MCF 10A (cell line): Measurements from ENCODE around the gene SRSF4. TPM values are rescaled to one million over a fixed set of nuclear protein-coding genes. Genes with fewer than 3 reads are reported as not detected.
A peak's percentile ranks its signal among the peaks of the same experiment; 100 is the strongest.
"Not testable (repeated sequence)": the region's sequence is repeated elsewhere in the genome, so short reads cannot be mapped to it uniquely, and the experiment has no call there.

Experiments
- BruUV-seq: library from RNA; stranded (reverse); fragments of 400-500 nt; replicated peaks from 2 replicates; lab custom pipeline; 2021; lab: Mats Ljungman, UMichigan
- CTCF ChIA-PET: fragments of 300-600 bp; sonication (Branson Sonifier 250); formaldehyde crosslinking; extraction: SDS; loops from one replicate; lab custom pipeline; 2021; ENCODE audit warnings: antibody characterized with exemption, inconsistent platforms; lab: Yijun Ruan, JAX
- POLR2A ChIA-PET: fragments of 300-600, 350-650 bp; sonication (Branson Sonifier 250); formaldehyde crosslinking; extraction: SDS; loops from one replicate; lab custom pipeline; 2020; ENCODE audit warnings: antibody characterized with exemption, inconsistent platforms; lab: Yijun Ruan, JAX
- DNase-seq: peaks from one replicate; pipeline ENCODE4 v3.0.0-alpha.2; 2018; ENCODE audit not compliant: unreplicated experiment
- H3K27ac Mint-ChIP-seq: one replicate; pipeline ENCODE4 v1.8.0; 2022; ENCODE audit warnings: mild to moderate bottlenecking, low read depth, mixed read lengths; ENCODE audit not compliant: unreplicated experiment
- H3K27me3 Mint-ChIP-seq: one replicate; pipeline ENCODE4 v1.8.0; 2022; ENCODE audit warnings: mixed read lengths; ENCODE audit not compliant: insufficient read depth, unreplicated experiment
- H3K36me3 Mint-ChIP-seq: one replicate; pipeline ENCODE4 v1.8.0; 2022; ENCODE audit warnings: mild to moderate bottlenecking, moderate library complexity, mixed read lengths; ENCODE audit not compliant: insufficient read depth, unreplicated experiment
- H3K4me1 Mint-ChIP-seq: one replicate; pipeline ENCODE4 v1.8.0; 2022; ENCODE audit warnings: mixed read lengths; ENCODE audit not compliant: insufficient read depth, unreplicated experiment
- H3K4me3 Mint-ChIP-seq: one replicate; pipeline ENCODE4 v1.8.0; 2022; ENCODE audit warnings: mild to moderate bottlenecking, moderate library complexity, mixed read lengths; ENCODE audit not compliant: unreplicated experiment
- H3K9me3 Mint-ChIP-seq: one replicate; pipeline ENCODE4 v1.8.0; 2022; ENCODE audit warnings: mixed read lengths; ENCODE audit not compliant: unreplicated experiment
- CTCF ChIP-seq: fragments of 200-600 bp; IDR thresholded peaks from one replicate; pipeline ENCODE4 v1.8.0; 2022; ENCODE audit warnings: antibody characterized with exemption, mild to moderate bottlenecking; ENCODE audit not compliant: unreplicated experiment
- intact Hi-C: fragments of 100-400 bp; cut with micrococcal nuclease; formaldehyde crosslinking; loops from 2 replicates; pipeline ENCODE4 v1.14.1; 2022
- total RNA-seq: library from RNA; stranded (reverse); gene quantifications from 2 replicates; pipeline ENCODE4 v1.2.3, GENCODE V29; 2022

Gene SRSF4
- total RNA-seq, 1 experiment from 2014 or later: 95.8 TPM

DNA sequence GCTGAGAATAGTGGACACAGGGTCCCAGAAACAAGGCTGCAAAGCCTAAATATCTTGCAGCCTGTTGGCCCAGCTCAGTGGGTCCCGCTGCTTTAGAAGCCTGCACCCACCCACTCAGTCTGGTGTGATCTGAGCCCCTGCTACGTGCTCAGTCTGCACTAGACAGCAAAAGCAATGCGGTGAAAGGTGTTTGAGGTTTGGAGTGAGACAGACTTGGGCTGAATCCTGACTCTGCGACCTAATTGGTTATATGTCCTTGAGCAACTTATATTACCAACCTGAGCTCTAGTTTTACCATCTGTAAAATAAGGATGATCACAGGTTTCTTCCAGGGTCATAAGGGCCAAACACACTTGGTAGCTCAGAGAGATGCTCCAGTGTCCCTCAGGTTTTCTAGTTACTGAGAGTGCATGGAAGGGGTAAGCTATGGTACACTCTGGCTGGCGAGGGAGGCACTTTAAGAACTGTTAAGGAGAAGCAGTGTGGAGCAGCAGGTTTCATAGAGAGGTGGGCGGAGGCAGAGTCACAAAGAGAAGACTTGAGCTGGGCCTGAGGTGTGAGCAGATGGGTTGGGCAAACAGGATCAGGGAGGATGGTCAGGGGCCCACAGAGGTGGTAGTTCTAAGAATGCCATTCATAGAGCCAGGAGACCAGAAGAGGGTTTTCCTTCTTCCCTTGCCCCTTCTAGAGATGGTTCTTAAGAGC, 68.1 kb downstream of the SRSF4 start:
- CTCF ChIA-PET: interaction anchor here (0.5 to 0.7 kb wide), 3 partner anchors 13 to 1593 kb away, joined by 3 to 4 read pairs (median 3); no protein-coding TSS in a partner anchor

DNA sequence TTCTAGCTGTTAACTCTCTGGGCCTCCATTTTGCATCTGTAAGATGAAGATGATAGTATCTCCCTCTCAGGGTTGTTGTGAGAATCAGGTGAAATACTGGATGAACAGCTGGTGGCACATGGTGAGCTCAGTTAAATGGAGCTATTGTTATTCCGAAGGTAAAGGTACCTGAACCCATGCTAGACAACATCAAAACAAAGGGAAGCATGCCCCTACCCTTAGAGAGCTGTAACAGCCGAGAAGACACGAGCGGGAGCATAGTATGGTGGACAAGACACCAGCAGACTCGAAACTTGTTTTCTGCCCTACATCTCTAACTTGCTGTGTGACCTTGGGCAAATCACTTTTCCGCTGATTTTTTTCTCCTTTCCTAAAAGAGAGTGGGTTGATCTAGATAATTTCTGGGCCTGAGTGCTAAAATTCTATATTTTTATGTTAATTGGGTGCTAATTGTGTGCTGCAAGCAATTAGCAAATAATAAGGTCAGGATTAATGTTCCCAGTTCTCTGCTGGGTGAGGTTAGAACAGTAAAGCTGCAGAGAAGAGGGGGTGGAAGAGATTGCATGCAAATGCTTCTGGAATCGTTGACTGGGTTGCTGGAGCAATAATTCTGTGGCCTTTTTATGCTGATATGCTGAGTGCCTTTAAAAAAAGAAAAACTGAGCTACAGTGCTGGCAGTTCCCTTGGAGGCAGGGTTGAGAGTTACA, 68.8 kb downstream of the SRSF4 start:
- Mint-ChIP-seq H3K4me3 (no peak overlapping the region), H3K9me3 (no peaks in the 10 kb centered on the region), H3K36me3 (peaks cover 16% of the 10 kb centered on the region), H3K27ac (no peak overlapping the region), H3K4me1 (no peaks in the 10 kb centered on the region), H3K27me3 (no peaks in the 10 kb centered on the region)
- TF ChIP-seq CTCF: no peak
- BruUV-seq: no TSS peak
- intact Hi-C loops: no loop called here
- POLR2A ChIA-PET: no interaction called here
- CTCF ChIA-PET: interaction anchor here (0.5 to 0.7 kb wide), 2 partner anchors 1590 to 1594 kb away, joined by 3 read pairs; no protein-coding TSS in a partner anchor
- DNase-seq: no peak

More for the DNA sequence above, 68.1 kb downstream of the SRSF4 start:
- DNase-seq: no peak
- POLR2A ChIA-PET: interaction anchor here (0.5 kb wide), 1 partner anchor 9 kb away, joined by 3 read pairs; no protein-coding TSS in a partner anchor
- peaks cover 16% of the 10 kb centered on the region for H3K36me3 Mint-ChIP-seq
- H3K4me3 Mint-ChIP-seq: no peak overlapping the region
- no TSS peak for BruUV-seq
- intact Hi-C loops: no loop called here
- H3K27me3 Mint-ChIP-seq: no peaks in the 10 kb centered on the region
- H3K9me3 Mint-ChIP-seq: no peaks in the 10 kb centered on the region
- H3K4me1 Mint-ChIP-seq: no peaks in the 10 kb centered on the region
- TF ChIP-seq CTCF: no peak
- H3K27ac Mint-ChIP-seq: no peak overlapping the region

- H3K4me1 Mint-ChIP-seq, intact Hi-C loops, H3K4me3 Mint-ChIP-seq, DNase-seq, H3K27ac Mint-ChIP-seq, BruUV-seq, H3K27me3 Mint-ChIP-seq, H3K9me3 Mint-ChIP-seq, POLR2A ChIA-PET, H3K36me3 Mint-ChIP-seq: not testable (repeated sequence)
- CTCF ChIA-PET: interaction anchor here (0.6 to 0.7 kb wide), 2 partner anchors 25 to 323 kb away, joined by 3 read pairs; no protein-coding TSS in a partner anchor
These were observed 73.7 kb downstream of the SRSF4 start for GRCh38 chr1:29108041-29108440.

- peak; percentile 17 for DNase-seq
- Mint-ChIP-seq H3K4me3 (no peak overlapping the region), H3K27me3 (no peaks in the 10 kb centered on the region), H3K9me3 (no peaks in the 10 kb centered on the region), H3K4me1 (no peaks in the 10 kb centered on the region), H3K36me3 (peaks cover 6% of the 10 kb centered on the region), H3K27ac (no peak overlapping the region)
- BruUV-seq: no TSS peak
- intact Hi-C loops: no loop called here
- TF ChIP-seq CTCF: no peak
- ChIA-PET CTCF (no interaction called here), POLR2A (no interaction called here)
These were observed 75.9 kb downstream of the SRSF4 start for GRCh38 chr1:29105822-29106221.
